ENCODE results near the gene ZNF678. TPM values are rescaled to one million over a fixed set of nuclear protein-coding genes. Genes with fewer than 3 reads are reported as not detected.

The ZNF678 gene
- total RNA-seq, 1 donor from 2014 or later: 7.1 TPM

GRCh38 chr1:227632325-227632724, 69.0 kb downstream of the ZNF678 start:
- DNase-seq (ENCODE audit: low read depth): no peak
- no peak for TF ChIP-seq CTCF (conservative IDR thresholded peaks at IDR 0.05; ENCODE audit: low read depth, low read length)
- H3K4me3 ChIP-seq (ENCODE audit: low read depth, low read length): no peak overlapping the region

GRCh38 chr1:227635596-227635995, 72.2 kb downstream of the ZNF678 start:
- H3K4me3 ChIP-seq (ENCODE audit: low read depth, low read length): no peak overlapping the region
- no peak for DNase-seq (ENCODE audit: low read depth)
- TF ChIP-seq CTCF (conservative IDR thresholded peaks at IDR 0.05; ENCODE audit: low read depth, low read length): no peak

- no peak overlapping the region for H3K4me3 ChIP-seq (ENCODE audit: low read depth, low read length)
- no peak for TF ChIP-seq CTCF (conservative IDR thresholded peaks at IDR 0.05; ENCODE audit: low read depth, low read length)
- DNase-seq (ENCODE audit: low read depth): no peak
Observed at GRCh38 chr1:227654431-227654830, 91.1 kb downstream of the ZNF678 start.

GRCh38 chr1:227654858-227655752, 91.7 kb downstream of the ZNF678 start:
- H3K4me3 ChIP-seq (ENCODE audit: low read depth, low read length): no peak overlapping the region
- no peak for TF ChIP-seq CTCF (conservative IDR thresholded peaks at IDR 0.05; ENCODE audit: low read depth, low read length)
- DNase-seq (ENCODE audit: low read depth): no peak

GRCh38 chr1:227661495-227661894, 98.1 kb downstream of the ZNF678 start:
- no peak overlapping the region for H3K4me3 ChIP-seq (ENCODE audit: low read depth, low read length)
- no peak for TF ChIP-seq CTCF (conservative IDR thresholded peaks at IDR 0.05; ENCODE audit: low read depth, low read length)
- DNase-seq (ENCODE audit: low read depth): no peak

- TF ChIP-seq CTCF (conservative IDR thresholded peaks at IDR 0.05; ENCODE audit: low read depth, low read length): no peak
- no peak overlapping the region for H3K4me3 ChIP-seq (ENCODE audit: low read depth, low read length)
- no peak for DNase-seq (ENCODE audit: low read depth)
Observed at GRCh38 chr1:227662933-227663332, 99.6 kb downstream of the ZNF678 start.

GRCh38 chr1:227666286-227666685, 102.9 kb downstream of the ZNF678 start:
- no peak for TF ChIP-seq CTCF (conservative IDR thresholded peaks at IDR 0.05; ENCODE audit: low read depth, low read length)
- no peak overlapping the region for H3K4me3 ChIP-seq (ENCODE audit: low read depth, low read length)
- no peak for DNase-seq (ENCODE audit: low read depth)
